K562 (cell line): ENCODE results near the gene SIRT2. TPM values are rescaled to one million over a fixed set of nuclear protein-coding genes. Genes with fewer than 3 reads are reported as not detected.

Experiments used
- KAT2B ChIP-seq: IDR thresholded peaks from one replicate; pipeline ENCODE4 v1.6.1; 2012; ENCODE audit warnings: low read depth, mild to moderate bottlenecking, control low read depth, inconsistent platforms, low read length, moderate library complexity
- KAT7 ChIP-seq: sonication (generic); formaldehyde crosslinking; IDR thresholded peaks from 2 replicates; pipeline ENCODE4 v1.8.0; 2022; ENCODE audit warnings: missing genetic modification reagents, mild to moderate bottlenecking, borderline replicate concordance
- KDM5B ChIP-seq: fragments of 200-600 bp; sonication (generic); IDR thresholded peaks from 2 replicates; pipeline ENCODE4 v1.6.1; 2012; ENCODE audit warnings: low read depth, mild to moderate bottlenecking, moderate library complexity, low read length, control low read depth, inconsistent platforms; ENCODE audit not compliant: insufficient replicate concordance
- LARP7 ChIP-seq: fragments of 450-650 bp; IDR thresholded peaks from 2 replicates; pipeline ENCODE4 v1.6.1; 2016
- MED1 ChIP-seq: sonication (generic); formaldehyde crosslinking; IDR thresholded peaks from 2 replicates; pipeline ENCODE4 v1.8.1; 2023; ENCODE audit warnings: missing genetic modification reagents, borderline replicate concordance
- MYNN ChIP-seq, 2 experiments: sonication (generic); formaldehyde crosslinking in 1 of 2; IDR thresholded peaks; 2 replicates each; pipeline versions ENCODE4 v1.5.0 to v1.6.1; 2016 to 2020; ENCODE audit warnings: antibody characterized with exemption in 1 of 2, missing genetic modification reagents in 1 of 2
- NCOA4 ChIP-seq: fragments of 450-650 bp; IDR thresholded peaks from 2 replicates; pipeline ENCODE4 v1.6.1; 2018; ENCODE audit warnings: mild to moderate bottlenecking; ENCODE audit not compliant: partially characterized antibody
- NR2C1 ChIP-seq, 2 experiments: fragments of 450-650 bp; IDR thresholded peaks; 2 replicates each; pipeline ENCODE4 v1.6.1; 2017; ENCODE audit warnings: mild to moderate bottlenecking in 2 of 2, antibody characterized with exemption in 1 of 2, inconsistent platforms in 1 of 2, missing compliant biosample characterization in 1 of 2, missing genetic modification characterization in 1 of 2
- ZNF184 ChIP-seq: sonication (generic); formaldehyde crosslinking; IDR thresholded peaks from 2 replicates; pipeline ENCODE4 v1.5.0; 2020; ENCODE audit warnings: missing genetic modification reagents
- ZNF311 ChIP-seq: fragments of 250-450 bp; sonication (Bioruptor Pico); IDR thresholded peaks from 2 replicates; pipeline ENCODE4 v1.4.0; 2020; ENCODE audit warnings: mild to moderate bottlenecking, moderate library complexity
- ZNF407 ChIP-seq: fragments of 450-650 bp; IDR thresholded peaks from 2 replicates; pipeline ENCODE4 v1.6.1; 2016; ENCODE audit warnings: low read depth
- ZNF764 ChIP-seq: fragments of 250-450 bp; sonication (Bioruptor Pico); IDR thresholded peaks from 2 replicates; pipeline ENCODE4 v1.4.0; 2020; ENCODE audit warnings: low read depth, mild to moderate bottlenecking, moderate library complexity
- ZNF785 ChIP-seq: fragments of 250-450 bp; sonication (Bioruptor Pico); IDR thresholded peaks from 2 replicates; pipeline ENCODE4 v1.4.0; 2020; ENCODE audit warnings: mild to moderate bottlenecking
- polyA plus RNA-seq, 8 experiments: library from polyadenylated mRNA; depleted of rRNA in 4 of 8; stranded (reverse) in 5 of 8; unstranded in 3 of 8; fragments of >200 nt; fragmentation: Nextera tagmentation in 2 of 8; fragmentation: Illumina TruSeq in 1 of 8; extraction: Ambion mirVana in 2 of 8; extraction: Trizol in 1 of 8; gene quantifications; 2 replicates each; pipeline versions ENCODE4 v1.2.1 to v1.2.3, GENCODE V29; 2011 to 2014; ENCODE audit warnings: inconsistent platforms in 1 of 8, missing spikeins in 1 of 8
- total RNA-seq, 7 experiments: library from RNA; depleted of rRNA in 6 of 7; stranded (reverse); fragments of >200 nt in 6 of 7; fragmentation: Illumina TruSeq in 2 of 7; extraction: Trizol in 2 of 7; gene quantifications; 2 replicates each; pipeline versions ENCODE4 v1.2.1 to v1.2.3, GENCODE V29; 2011 to 2021; ENCODE audit warnings: low replicate concordance in 1 of 7
- TF ChIP-seq, protein P1 (sequence below): sonication (generic); formaldehyde crosslinking; IDR thresholded peaks from 2 replicates; pipeline ENCODE4 v1.8.1; 2023; ENCODE audit warnings: mild to moderate bottlenecking, missing genetic modification reagents, moderate library complexity
- TF ChIP-seq, protein P2 (sequence below): fragments of 450-650 bp; IDR thresholded peaks from 2 replicates; pipeline ENCODE4 v1.6.1; 2018; ENCODE audit not compliant: partially characterized antibody

The SIRT2 gene
- total and polyA plus RNA-seq, 9 of the 15 experiments (the other 6 are each of a cell fraction or from before 2014, with no cell fraction given), result 2.3 to 35.2 (median 22.9) TPM

DNA sequence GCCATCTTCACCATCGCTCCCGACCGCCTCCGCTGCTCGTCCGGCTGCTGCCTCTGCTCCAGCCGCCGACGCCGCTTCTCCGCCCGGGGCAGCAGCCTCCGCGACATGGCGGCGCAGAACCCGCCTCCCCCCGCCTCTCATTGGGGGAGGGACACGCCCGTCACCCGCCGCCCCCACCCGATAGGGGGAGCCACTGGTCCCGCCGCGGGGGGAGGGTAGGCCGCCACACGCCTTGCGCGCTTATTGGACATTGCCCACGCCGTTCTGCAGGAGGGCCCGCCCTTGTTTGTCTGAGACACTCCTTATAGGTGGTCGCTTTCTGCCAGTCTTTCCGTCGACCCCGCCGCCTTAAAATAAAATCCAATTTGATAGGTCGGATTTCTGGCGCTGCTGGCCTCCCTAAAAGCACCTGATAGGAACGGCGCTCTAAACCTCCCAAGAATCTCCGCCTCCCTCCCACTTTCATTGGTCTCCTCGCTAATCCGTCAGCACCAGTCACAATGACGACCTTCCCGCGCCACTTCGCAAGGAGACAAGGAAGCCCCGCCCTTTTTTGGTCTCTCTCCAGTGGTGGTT lies 49.5 kb downstream of the SIRT2 start, which contains the start of gene HNRNPL (continued):
- TF ChIP-seq ZNF407 (no peak), MYNN (IDR thresholded peaks at IDR 0.05) (no peak), MYNN (CRISPR knock-in tag; IDR thresholded peaks at IDR 0.05) (no peak), KDM5B (peak; percentile 59), MED1 (CRISPR knock-in tag) (no peak), NCOA4 (no peak), LARP7 (no peak), ZNF764 (CRISPR knock-in tag) (no peak), ZNF184 (CRISPR knock-in tag) (no peak), ZNF311 (CRISPR knock-in tag) (no peak), KAT2B (no peak), NR2C1 (IDR thresholded peaks at IDR 0.05) (peak; percentile 75), NR2C1 (tag; IDR thresholded peaks at IDR 0.05) (peak; percentile 77), ZNF785 (CRISPR knock-in tag) (no peak), KAT7 (CRISPR knock-in tag) (no peak)
- TF ChIP-seq, protein P1, sequence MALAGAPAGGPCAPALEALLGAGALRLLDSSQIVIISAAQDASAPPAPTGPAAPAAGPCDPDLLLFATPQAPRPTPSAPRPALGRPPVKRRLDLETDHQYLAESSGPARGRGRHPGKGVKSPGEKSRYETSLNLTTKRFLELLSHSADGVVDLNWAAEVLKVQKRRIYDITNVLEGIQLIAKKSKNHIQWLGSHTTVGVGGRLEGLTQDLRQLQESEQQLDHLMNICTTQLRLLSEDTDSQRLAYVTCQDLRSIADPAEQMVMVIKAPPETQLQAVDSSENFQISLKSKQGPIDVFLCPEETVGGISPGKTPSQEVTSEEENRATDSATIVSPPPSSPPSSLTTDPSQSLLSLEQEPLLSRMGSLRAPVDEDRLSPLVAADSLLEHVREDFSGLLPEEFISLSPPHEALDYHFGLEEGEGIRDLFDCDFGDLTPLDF (CRISPR knock-in tag), result peak; percentile 89
- TF ChIP-seq, protein P2, sequence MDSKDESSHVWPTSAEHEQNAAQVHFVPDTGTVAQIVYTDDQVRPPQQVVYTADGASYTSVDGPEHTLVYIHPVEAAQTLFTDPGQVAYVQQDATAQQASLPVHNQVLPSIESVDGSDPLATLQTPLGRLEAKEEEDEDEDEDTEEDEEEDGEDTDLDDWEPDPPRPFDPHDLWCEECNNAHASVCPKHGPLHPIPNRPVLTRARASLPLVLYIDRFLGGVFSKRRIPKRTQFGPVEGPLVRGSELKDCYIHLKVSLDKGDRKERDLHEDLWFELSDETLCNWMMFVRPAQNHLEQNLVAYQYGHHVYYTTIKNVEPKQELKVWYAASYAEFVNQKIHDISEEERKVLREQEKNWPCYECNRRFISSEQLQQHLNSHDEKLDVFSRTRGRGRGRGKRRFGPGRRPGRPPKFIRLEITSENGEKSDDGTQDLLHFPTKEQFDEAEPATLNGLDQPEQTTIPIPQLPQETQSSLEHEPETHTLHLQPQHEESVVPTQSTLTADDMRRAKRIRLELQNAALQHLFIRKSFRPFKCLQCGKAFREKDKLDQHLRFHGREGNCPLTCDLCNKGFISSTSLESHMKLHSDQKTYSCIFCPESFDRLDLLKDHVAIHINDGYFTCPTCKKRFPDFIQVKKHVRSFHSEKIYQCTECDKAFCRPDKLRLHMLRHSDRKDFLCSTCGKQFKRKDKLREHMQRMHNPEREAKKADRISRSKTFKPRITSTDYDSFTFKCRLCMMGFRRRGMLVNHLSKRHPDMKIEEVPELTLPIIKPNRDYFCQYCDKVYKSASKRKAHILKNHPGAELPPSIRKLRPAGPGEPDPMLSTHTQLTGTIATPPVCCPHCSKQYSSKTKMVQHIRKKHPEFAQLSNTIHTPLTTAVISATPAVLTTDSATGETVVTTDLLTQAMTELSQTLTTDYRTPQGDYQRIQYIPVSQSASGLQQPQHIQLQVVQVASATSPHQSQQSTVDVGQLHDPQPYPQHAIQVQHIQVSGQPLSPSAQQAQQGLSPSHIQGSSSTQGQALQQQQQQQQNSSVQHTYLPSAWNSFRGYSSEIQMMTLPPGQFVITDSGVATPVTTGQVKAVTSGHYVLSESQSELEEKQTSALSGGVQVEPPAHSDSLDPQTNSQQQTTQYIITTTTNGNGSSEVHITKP, result peak; percentile 38
